ENCODE measurements around the gene METTL4. TPM values are rescaled to one million over a fixed set of nuclear protein-coding genes. Genes with fewer than 3 reads are reported as not detected.
"Not testable (repeated sequence)": the region's sequence is repeated elsewhere in the genome, so short reads cannot be mapped to it uniquely, and the experiment has no call there.

METTL4 gene
- polyA plus RNA-seq, 1 donor = 9.9 TPM

DNA sequence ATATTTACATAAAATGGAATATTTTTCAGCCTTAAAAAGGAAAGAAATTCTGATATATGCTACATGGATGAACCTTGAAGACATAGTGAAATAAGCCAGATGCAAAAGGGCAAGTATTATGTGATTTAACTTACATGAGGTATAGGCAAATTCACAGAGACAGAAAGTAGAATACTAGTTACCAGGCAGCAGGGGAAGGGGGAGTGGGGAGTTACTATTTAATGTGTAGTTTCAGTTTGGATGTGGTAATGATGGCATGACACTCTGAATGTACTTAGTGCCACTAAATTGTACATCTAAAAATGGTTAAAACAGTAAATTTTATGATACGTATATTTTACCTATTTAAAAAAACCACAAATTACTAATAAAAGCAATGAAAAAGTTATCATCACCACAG is 12.1 kb downstream of the METTL4 start:
- DNase-seq = no peak

DNA sequence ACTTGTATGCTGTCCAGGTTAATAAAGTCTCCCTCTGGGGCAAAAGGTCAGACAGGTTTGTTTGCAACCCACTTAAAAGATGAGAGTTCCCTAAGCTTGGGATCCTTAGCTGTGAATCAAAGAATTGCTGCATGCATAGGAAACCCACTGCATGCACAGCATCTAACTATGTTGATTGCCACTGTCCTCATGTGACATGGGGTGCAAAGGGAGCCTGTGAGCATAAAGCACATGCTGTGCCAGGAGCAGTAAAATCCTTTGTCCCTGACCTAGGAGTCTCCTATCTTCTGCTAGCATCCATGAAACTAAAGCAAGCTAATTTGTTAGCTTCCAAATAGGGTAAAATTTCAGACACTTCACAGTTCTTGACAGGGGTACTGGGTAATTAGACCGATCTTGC is 13.8 kb downstream of the METTL4 start:
- no peak for DNase-seq

DNA sequence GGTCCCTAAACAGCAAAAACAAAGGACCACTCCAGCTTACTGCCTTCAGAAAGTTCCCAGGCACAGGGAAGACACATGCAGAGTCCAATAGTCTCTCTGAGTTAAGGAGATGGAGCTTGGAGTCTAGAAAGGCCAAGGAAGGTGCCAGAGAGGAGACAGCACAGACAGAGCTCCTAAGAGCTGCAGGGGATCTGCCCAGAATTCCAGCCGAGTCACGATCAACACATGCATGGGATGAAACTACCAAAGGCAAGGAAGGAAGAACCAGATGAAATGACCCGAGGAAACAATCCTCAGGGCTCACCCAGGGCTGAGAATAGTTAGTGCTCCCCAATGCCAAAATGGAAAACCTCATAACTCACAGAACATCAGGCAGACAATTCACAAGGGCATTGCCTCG is 15.4 kb downstream of the METTL4 start:
- DNase-seq = no peak

DNA sequence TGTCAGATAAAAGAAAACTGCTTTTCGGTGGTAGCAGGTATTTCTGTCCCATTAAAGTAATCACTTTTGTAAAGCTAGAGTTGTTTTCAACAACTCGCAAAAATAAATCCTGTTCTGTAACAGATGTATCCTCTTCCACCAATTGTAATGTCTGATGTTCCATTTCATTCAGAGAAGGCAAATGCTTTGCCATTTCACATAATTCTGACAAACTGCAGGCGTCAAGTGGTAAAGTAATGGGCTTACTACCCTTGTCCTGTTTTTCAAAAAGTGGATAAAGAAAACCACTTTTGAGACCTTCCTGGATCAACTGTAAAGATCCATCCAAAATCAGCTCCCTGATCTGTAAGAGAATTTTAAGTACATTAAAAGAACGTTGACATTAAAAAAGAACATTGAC is 16.6 kb downstream of the METTL4 start:
- no peak for DNase-seq

DNA sequence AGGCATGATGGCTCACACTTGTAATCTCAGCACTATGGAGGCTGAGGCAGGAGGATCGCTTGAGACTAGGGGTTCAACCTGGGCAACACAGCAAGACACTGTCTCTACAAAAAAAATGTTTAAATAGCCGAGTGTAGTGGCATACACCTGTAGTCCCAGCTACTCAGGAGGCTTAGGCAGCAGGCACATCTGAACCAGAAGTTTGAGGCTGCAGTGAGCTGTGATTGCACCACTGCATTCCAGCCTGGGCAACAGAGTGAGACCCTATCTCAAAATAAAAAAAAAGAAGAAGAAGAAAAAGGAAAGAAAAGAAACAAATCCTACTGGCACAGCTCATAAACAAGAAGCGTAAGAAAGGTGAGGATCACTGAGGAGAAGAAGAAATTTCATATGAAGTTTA is 19.9 kb downstream of the METTL4 start:
- DNase-seq = no peak

DNA sequence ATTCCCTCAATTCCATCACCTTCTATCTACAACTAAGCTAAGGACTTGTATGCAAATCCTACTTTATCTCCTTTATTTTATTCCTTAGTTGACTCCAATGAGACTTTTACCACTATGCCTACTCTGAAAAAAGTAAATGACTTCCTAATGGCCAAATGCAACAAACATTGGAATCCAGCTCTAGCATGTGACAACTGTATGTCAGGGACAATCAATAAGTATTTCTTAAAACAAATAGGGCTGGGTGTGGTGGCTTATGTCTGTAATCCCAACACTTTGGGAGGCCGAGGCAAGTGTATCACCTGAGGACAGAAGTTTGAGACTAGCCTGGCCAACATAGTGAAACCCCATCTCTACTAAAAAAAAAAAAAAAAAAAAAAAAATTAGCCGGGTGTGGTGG is 21.8 kb downstream of the METTL4 start:
- DNase-seq = no peak

DNA sequence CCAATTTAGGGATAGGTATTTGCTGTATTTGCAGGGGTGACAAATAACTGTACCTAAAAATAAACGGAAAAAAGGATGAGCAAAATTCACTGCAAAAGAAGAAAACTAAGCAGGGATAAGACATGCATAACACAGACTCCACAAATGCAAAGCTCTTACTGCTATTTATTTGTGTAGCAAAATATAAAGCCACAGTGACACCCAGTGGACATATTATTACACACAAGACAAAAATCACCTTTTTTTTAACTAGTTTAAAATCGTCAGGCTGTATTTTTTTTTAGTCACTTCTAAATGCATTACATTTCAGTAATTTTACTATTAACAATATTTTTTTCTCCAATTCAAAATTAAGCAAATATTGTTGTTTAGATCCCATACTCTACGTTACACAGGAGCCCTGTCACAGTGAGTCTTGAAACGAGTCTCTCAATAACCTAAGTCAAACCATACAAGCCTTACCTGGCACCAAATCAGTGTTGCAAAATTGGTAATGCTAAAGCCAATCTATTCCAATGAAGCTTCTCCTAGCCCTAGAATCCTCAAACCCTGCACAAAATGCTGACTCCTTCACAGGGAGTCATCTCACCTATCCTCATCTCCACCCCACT is 23.7 kb downstream of the METTL4 start:
- DNase-seq = peak; percentile 48

DNA sequence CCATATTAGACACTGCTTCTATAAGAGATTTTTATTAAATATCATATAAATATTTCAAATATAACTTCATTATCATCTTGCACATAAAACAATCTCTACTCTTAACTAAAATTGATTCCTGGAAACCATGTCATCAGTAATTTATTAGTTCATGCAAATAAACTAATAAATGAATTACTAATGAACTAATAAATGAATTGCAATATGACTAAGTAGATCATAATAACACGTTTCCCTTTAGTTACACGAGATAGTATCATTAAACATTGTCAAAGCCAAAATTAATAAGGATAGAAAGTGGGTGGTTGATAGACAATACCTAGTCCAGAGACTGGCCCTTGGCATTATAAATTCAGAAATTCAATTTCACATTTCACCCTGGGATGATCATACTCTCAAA is 26.1 kb downstream of the METTL4 start:
- no peak for DNase-seq

DNA sequence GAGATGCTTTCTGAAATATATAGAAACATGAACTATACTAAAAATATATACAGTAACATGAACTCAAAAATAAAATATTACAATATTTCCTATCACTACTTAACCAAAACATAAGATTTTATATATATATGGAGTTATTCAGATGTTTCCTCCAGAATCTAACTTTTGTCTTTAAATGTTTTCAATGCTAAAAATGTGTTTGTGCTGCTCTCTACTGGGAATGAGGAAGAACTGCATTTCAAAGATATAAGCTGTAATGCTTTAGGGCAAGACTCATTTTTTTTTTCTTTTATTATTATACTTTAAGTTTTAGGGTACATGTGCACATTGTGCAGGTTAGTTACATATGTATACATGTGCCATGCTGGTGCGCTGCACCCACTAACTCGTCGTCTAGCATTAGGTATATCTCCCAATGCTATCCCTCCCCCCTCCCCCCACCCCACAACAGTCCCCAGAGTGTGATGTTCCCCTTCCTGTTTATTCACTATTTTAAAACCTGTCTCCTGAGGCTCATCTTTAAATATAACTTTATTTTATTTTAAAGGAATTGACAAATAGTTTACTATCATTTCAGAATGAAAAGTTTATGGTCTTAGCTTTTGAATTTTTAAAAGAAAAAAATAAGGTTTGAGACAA is 29.3 kb downstream of the METTL4 start:
- DNase-seq = peak; percentile 33

DNA sequence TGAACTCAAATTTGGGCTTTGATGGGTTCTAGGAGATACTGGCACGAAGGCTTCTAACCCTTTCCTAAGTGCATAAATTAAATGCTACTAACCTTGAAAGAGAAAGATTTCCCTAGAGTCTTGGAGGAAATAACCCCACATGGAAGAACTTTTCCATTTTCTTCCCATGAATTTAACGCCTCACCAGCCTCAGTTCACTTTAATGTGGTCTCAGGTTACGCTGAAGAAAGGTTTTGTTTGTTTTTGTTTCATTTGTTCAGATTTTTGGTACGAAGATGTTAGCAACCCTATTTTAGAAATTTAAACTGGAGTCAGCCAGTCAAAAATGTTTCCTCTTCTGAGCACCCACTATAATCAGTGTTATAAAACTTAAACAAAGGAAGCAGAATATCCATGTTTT is 30.7 kb downstream of the METTL4 start:
- DNase-seq = no peak

DNA sequence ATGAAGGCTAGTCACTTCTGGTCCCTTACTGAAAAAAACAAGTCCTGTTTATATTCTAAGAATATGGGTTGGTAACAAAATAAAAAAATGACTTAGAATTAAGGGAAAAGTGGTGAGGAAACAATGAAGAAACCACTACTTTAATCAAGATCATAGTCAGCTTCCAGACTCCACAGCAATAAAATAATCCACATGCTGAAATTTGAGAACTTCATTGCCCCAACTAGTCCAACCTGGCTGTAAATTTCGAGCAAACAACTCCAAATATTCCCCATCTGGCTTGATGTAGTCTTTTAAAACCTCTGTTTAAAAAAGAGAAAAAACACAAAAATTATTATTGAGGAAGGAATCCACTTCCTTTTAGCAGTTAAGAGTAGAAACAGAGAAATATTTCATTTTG is 32.5 kb downstream of the METTL4 start:
- no peak for DNase-seq

DNA sequence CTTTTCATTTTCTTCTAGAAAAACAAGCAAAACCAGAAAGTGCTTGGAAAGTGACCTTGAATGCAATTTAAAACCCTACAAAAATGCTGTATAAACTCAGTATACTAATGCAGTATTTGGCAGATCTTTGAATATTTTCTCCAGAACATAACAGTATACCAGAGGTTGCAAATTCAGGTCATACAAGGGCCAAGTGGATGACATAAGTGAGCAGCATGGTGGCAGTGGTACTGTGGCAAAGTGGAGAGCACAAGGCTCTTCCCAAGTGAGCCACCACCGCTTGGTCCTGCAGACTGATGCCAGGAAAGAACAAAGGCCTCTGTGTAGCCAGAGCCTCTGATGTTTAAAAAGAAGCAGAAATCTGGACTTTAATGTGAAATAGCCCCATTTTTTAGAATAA is 33.1 kb downstream of the METTL4 start:
- DNase-seq = no peak

DNA sequence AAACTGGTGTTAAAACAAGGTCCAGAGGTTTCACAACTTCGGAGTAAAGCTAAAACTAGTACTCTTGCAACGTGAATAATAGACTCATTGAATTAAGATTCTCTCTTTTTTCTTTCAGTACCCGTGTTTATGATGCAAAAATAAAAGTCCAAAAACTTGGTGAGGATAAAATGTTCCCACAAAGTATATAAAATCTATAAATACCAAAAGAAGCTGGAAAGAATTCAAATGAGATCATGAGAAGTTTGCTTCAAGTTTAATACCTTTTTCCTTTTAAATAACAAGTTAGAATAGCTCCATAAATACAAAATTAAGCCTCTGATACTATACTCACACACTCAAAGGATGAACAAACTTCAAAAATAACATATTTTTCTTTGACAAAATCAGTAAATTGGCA is 34.0 kb downstream of the METTL4 start:
- DNase-seq = no peak

DNA sequence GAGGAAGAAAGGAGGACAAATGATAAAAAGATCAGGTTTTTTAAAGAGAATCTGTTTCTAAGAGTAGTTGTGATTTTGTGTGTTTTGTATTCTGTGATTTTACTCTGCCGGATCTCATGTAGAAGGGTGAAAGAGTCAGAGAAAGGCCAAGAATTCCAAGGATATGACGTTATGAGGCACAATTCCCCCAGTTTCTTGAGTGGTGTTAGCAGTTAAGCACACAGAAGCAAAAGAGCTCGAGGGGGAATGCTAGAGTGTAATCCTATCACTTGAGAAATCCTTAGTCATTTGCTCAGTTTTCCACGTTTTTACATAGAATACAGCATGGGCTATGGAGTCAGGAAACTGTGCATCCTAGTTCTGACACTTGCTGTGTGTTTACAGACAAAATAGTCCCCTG is 34.8 kb downstream of the METTL4 start:
- DNase-seq = peak; percentile 45

DNA sequence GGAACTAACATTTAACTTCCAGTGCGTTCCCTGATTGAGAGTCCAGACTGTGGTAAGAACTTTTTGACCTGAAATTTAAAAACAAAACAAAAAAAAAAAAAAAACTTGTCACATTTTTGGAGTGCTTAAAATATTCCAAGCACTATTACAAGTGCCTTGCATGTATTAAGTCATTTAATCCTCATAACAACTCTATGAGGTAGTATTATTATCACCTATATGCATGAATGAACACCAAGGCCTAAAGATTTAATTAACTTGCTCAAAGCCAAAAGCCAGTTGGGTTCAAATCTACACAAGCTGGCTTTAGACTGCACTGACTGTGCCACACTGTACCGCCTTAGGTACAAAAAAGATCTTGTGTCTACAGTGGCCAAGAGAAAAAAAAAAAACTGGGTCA is 35.2 kb downstream of the METTL4 start:
- no peak for DNase-seq

DNA sequence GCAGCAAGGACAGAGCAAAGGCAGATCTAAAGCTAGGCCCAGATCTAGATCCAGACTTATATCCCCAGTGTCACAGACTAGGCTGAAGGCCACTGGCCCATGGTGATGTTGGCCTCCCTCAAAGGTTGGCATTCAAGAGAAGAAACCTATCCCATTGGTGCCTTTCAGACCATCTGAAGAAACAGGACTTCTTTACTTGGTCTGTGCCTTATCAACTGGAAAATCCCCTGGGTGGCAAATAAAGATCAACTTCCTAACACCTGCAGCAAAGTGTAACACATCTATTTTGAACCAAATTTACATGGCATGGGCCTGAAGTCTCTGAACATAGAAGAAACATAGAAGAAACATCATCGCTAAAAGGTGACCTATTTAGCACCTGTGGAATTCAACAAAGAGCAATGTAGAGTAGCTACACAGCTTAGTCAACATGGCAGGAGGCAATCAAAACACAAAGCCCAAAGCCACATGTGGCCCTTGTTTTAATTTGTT is 35.8 kb downstream of the METTL4 start:
- DNase-seq = no peak

DNA sequence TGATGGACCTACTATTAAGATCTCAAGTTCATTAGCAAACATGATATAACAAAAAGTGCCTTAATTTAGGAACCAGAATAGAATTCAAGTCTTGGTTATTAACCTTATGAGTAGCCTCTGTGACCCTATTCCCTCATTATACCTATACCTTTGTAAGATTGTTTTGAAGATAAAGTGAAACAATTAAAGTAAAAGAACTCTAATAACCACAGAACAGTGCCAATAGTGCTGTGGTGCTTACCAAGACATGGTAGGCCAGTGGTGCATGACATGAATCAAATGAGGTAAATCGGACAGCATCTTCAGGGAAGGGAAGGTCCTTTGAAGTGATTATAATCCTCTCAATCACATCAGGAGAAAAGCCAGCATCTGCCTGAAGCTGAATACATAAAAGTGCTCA is 36.4 kb downstream of the METTL4 start:
- no peak for DNase-seq

DNA sequence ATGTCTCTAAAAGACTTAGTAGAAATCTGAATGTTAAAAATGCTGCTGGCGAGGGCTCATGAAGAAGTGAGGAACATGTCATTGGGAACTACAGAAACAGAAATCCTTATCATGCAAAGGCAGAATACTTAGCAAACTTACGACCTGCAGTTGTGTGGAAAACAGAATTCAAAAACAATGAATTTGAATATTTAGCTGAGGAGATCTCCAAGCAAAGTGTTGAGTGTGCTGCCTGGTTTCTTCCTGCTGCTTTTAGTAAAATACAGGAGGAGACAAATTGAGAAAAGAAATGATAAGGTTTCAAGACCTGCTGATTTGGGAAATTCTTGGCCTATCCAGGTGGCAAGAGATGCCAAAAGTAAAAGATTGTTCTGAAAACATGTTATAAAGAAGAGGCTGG is 38.5 kb downstream of the METTL4 start:
- no peak for DNase-seq

DNA sequence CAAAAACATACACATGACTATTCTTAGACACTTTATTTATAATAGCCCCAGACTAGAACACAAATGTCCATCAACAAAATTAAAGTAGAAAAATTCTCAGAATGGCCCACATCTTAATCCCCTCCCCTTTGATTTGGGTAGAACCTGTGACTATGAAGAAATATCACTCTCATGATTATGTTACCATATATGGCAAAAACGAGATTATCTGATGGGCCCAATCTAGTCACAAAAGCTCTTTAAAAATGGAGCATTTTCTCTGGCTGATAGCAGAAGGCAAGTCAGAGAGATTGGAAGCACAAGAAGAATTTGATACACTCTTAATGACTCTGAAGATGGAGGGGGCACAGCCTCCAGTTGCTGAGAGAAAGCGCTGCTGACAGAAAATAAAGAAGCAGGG is 39.6 kb downstream of the METTL4 start:
- no peak for DNase-seq

DNA sequence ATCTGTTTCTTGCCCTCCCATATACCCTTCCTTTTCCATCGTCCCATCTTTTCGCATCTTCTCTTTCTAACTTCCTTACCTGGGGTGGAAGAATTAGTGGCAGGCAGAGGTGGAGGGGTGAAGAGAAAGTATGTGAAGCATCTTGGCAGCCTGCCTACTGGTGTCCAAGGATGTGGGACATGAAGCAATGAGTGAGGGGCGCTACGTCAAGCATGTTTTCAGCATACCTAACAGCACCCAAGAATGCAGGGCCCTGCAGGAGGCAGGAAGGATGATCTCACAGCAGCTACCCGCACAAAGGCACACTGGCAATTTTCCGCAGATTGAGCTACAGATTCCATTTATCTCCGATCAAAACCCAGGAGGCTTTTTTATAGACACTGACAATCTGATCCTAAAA is 42.2 kb downstream of the METTL4 start:
- no peak for DNase-seq

DNA sequence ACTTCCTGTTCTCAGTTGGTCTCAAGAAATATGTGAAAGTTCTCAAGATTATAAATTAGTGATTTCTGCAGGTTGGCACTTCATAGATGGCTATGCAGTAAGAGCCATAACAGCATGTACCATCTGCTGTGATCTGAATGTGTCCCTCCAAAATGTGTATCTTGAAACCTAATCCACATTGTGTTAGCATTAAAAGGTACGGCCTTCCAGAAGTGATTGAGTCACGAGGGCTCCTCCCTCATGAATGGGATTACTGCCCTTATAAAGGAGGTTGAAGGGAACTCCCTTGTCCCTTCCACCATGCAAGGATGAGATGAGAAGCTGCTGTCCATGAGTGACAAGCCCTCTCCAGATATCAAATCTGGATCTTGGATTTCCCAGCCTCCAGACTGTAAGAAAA is 45.0 kb downstream of the METTL4 start:
- no peak for DNase-seq

DNA sequence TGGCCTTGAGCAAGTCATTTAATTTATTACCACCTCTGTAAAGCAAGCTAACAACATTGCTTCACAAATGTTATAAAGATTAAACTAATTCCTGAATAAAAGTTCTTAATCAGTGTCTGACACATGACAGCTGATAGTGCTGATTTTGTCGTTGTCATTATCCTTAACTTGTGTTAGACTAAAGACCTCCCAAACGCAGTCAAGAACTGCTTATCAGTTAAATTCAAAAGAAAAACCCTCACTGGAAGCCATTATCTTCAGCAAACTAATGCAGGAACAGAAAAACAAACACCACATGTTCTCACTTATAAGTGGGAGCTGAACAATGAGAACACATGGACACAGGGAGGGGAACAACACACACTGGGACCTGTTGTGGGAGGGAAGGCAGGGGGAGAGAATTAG is 46.5 kb downstream of the METTL4 start:
- not testable (repeated sequence) for DNase-seq

DNA sequence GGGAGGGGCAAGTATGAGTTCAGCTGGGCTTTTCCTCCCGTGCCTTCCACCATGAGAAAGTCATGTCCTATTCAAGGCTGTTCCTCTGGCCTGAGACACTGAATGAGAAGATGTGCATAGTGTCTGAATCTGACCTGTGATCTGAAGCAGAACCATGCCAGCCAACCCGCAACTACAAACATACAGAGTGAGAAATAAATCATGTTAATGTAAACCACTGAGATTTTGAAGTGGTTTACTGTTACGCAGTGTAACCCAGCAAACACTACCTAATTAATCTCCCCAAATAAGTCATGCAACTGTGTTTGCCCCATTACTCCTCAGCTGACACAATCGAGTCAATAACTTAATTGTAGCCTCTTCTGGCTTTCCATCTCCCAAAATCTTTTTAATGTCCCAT is 49.2 kb downstream of the METTL4 start:
- no peak for DNase-seq

DNA sequence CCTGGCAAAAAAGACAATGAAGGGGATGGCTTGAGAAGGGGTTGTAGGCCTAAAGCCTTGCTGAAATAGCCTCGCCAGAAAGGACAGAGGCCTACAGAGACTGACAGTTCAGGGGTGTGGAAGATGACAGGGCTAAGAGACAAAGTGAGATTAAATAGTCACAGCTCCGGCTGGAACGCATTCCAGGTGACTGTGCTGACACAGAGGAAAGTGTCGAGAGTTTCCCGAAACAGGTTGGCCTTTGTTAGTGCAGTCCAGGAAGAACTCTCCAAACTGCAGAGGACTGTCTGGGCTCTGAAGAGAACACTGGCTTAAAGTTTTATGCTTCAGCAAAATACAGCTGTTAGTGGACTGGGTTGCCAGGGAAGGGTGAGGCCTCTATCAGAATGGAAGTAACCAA is 52.8 kb downstream of the METTL4 start:
- DNase-seq = no peak

All from hindlimb muscle (tissue), 1 donor.